Activated naive CD4-positive, alpha-beta T cell (primary cell): ENCODE measurements around the gene CTSG.
"Not testable (repeated sequence)": the region's sequence is repeated elsewhere in the genome, so short reads cannot be mapped to it uniquely, and the experiment has no call there.

Experiments used
- DNase-seq, 4 experiments: peaks; one replicate each; lab custom pipeline; 2025; lab: John Stamatoyannopoulos, UW

Gene CTSG

DNA sequence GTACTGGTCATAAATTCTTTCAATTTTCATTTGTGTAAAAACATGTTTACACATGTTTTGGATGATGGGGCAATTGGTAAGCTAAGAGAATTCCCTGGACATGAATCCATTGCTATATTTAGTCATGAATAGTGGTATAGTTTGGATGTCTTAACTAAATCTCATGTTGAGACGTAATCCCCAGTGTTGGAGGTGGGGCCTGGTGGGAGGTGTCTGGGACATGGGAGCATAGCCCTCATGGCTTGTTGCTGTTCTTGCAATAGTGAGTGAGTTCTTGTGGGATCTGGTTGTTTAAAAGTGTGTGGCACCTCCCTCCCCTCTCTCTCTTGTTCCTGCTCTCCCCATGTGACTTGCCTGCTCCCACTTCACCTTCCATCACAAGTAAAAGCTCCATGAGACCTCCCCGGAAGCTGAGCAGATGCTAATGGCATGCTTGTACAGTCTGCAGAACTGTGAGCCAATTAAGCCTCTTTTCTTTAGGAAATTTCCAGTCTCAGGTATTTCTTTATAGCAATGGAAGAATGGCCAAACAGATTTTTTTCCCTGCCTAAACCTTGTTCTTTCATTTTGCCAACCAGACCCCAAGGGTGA is 33.6 kb downstream of the CTSG start:
- no peak for DNase-seq

DNA sequence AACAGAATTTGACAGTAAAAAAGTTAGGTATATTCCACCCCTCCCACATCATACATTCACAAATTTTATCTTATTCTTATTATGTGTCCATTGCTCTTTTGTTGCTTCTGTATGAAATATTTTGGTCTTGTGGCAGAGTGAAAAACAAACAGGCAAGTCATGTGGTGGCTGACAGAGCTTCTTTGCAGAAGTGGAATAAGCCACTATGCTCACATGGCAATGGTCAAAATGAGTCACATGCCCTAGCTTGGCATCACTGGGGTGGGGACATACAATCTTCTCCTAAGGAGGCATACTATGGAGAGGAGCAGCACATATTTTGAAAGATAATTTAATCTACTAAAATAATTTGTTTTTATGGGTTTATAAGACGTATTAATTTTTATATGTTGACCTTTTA is 40.3 kb downstream of the CTSG start:
- no peak for DNase-seq

DNA sequence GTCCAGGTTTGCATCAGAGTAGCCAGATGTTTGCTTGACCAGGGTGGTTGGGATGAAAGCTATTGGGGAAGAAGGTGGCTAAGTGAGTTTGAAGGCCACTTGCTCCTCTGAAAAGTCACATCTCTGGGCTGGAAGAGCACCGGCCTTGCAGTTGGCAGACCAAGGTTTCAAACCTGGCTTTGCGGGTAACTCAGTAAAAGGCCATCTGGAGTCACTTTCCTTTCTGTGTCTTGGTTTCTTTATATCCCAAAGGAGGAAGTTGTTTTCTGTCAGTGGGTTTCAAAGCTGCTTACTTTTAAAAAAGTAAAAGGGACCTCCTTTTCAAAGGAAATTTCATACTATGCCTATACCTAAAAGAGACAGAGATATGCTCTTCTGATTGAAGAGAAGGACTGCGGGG is 41.8 kb downstream of the CTSG start:
- no peak for DNase-seq

GRCh38 chr14:24525877-24526620 is 50.0 kb downstream of the CTSG start:
- DNase-seq: not testable (repeated sequence)
